ENCODE data around the gene FGD6. TPM values are rescaled to one million over a fixed set of nuclear protein-coding genes. Genes with fewer than 3 reads are reported as not detected.
"Not testable (repeated sequence)": the region's sequence is repeated elsewhere in the genome, so short reads cannot be mapped to it uniquely, and the experiment has no call there.

FGD6 gene
- total RNA-seq, 1 donor from 2014 or later = 26.3 TPM

GRCh38 chr12:95248604-95249360, 31.5 kb upstream of the FGD6 start:
- no peak for DNase-seq
- no peaks in the 10 kb centered on the region for H3K9me3 ChIP-seq (replicated peaks)
- no peak for TF ChIP-seq CTCF (IDR thresholded peaks at IDR 0.05; ENCODE audit: borderline replicate concordance)
- peaks cover 19% of the 10 kb centered on the region for H3K36me3 ChIP-seq
- no peak overlapping the region for H3K27ac ChIP-seq (replicated peaks)
- intact Hi-C loops (cut with micrococcal nuclease) = no loop called here
- no peak overlapping the region for H3K4me3 ChIP-seq
- no peaks in the 10 kb centered on the region for H3K27me3 ChIP-seq (ENCODE audit: low read depth)
- H3K4me1 ChIP-seq = peaks cover 29% of the 10 kb centered on the region

DNA sequence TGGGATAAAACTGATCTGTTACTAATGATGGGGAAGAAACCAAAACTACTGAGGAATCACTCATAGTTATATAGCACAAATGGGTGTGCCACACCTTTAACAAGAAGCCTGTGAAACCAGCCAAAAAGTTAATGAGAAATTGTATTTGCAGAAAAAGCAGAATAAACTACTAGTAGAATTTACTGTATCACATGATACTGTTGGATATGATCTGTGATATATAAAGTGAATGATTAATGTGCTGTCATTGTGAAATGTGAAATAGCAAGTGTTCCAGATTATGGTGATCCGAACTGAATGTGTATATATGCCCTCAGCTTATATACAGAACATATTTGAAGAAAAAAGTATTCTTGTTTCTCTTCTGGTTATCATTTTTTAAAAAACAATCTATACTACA, 30.8 kb upstream of the FGD6 start:
- TF ChIP-seq CTCF (IDR thresholded peaks at IDR 0.05; ENCODE audit: borderline replicate concordance) = no peak
- intact Hi-C loops (cut with micrococcal nuclease) = no loop called here
- Histone ChIP-seq H3K27me3 (ENCODE audit: low read depth) (no peaks in the 10 kb centered on the region), H3K4me3 (no peak overlapping the region), H3K9me3 (replicated peaks) (no peaks in the 10 kb centered on the region), H3K36me3 (peaks cover 18% of the 10 kb centered on the region), H3K4me1 (peaks cover 29% of the 10 kb centered on the region), H3K27ac (replicated peaks) (no peak overlapping the region)
- DNase-seq = no peak

GRCh38 chr12:95244350-95244749, 27.1 kb upstream of the FGD6 start:
- H3K36me3 ChIP-seq = peaks cover 7% of the 10 kb centered on the region
- no peaks in the 10 kb centered on the region for H3K27me3 ChIP-seq (ENCODE audit: low read depth)
- no peaks in the 10 kb centered on the region for H3K9me3 ChIP-seq (replicated peaks)
- H3K27ac ChIP-seq (replicated peaks) = no peak overlapping the region
- TF ChIP-seq CTCF (IDR thresholded peaks at IDR 0.05; ENCODE audit: borderline replicate concordance) = no peak
- no peak for DNase-seq
- intact Hi-C loops (cut with micrococcal nuclease) = no loop called here
- no peak overlapping the region for H3K4me3 ChIP-seq
- peaks cover 27% of the 10 kb centered on the region for H3K4me1 ChIP-seq

- no peak for DNase-seq
- no peaks in the 10 kb centered on the region for H3K9me3 ChIP-seq (replicated peaks)
- intact Hi-C loops (cut with micrococcal nuclease) = no loop called here
- H3K27ac ChIP-seq (replicated peaks) = no peak overlapping the region
- peaks cover 31% of the 10 kb centered on the region for H3K4me1 ChIP-seq
- H3K36me3 ChIP-seq = peaks cover 7% of the 10 kb centered on the region
- no peaks in the 10 kb centered on the region for H3K27me3 ChIP-seq (ENCODE audit: low read depth)
- no peak for TF ChIP-seq CTCF (IDR thresholded peaks at IDR 0.05; ENCODE audit: borderline replicate concordance)
- H3K4me3 ChIP-seq = no peak overlapping the region
These were observed 26.4 kb upstream of the FGD6 start for GRCh38 chr12:95243497-95244183.

- Histone ChIP-seq H3K9me3 (replicated peaks) (no peaks in the 10 kb centered on the region), H3K36me3 (peaks cover 7% of the 10 kb centered on the region), H3K4me3 (no peak overlapping the region), H3K27me3 (ENCODE audit: low read depth) (no peaks in the 10 kb centered on the region), H3K27ac (replicated peaks) (no peak overlapping the region), H3K4me1 (peaks cover 48% of the 10 kb centered on the region)
- no peak for TF ChIP-seq CTCF (IDR thresholded peaks at IDR 0.05; ENCODE audit: borderline replicate concordance)
- no peak for DNase-seq
- intact Hi-C loops (cut with micrococcal nuclease) = no loop called here
These were observed 24.7 kb upstream of the FGD6 start for GRCh38 chr12:95241761-95242506.

DNA sequence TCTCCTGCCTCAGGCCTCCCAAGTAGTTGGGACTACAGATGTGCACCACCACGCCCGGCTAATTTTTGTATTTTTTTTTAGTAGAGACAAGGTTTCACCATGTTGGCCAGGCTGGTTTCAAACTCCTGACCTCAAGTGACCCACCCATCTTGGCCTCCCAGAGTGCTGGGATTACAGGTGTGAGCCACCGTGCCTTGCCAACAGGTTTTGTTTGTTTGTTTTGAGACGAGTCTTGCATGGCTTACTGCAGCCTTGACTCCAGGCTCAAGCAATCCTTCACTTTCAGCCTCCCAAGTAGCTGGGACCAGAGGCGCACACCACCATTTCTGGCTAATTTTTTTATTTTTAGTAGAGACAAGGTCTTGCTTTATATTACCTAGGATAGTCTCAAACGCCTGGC, 23.9 kb upstream of the FGD6 start:
- DNase-seq; H3K4me3 ChIP-seq; H3K27me3 ChIP-seq (ENCODE audit: low read depth); H3K27ac ChIP-seq (replicated peaks); H3K36me3 ChIP-seq; intact Hi-C loops (cut with micrococcal nuclease); H3K9me3 ChIP-seq (replicated peaks): not testable (repeated sequence)
- H3K4me1 ChIP-seq = peaks cover 50% of the 10 kb centered on the region

Measured in left ventricle myocardium inferior (tissue), 1 donor.